GM19025 (cell line): ENCODE measurements around the gene TMPRSS4.

Experiments used
- ATAC-seq: cut with Tn5 transposase; IDR thresholded peaks from one replicate; pipeline ENCODE4 v1.9.1; 2021; ENCODE audit warnings: mild to moderate bottlenecking, low read depth, moderate library complexity; ENCODE audit not compliant: unreplicated experiment

Gene TMPRSS4

GRCh38 chr11:118151431-118151830 is 74.6 kb downstream of the TMPRSS4 start:
- ATAC-seq: no peak

GRCh38 chr11:118152020-118152551 is 75.2 kb downstream of the TMPRSS4 start:
- ATAC-seq: no peak

- ATAC-seq: no peak
These were observed 75.9 kb downstream of the TMPRSS4 start, which contains the start of gene SCN4B for GRCh38 chr11:118152552-118153471. TSS of gene SCN4B (minus strand) at chr11:118152823. CDS start at chr11:118152673, 150 bp downstream.

DNA sequence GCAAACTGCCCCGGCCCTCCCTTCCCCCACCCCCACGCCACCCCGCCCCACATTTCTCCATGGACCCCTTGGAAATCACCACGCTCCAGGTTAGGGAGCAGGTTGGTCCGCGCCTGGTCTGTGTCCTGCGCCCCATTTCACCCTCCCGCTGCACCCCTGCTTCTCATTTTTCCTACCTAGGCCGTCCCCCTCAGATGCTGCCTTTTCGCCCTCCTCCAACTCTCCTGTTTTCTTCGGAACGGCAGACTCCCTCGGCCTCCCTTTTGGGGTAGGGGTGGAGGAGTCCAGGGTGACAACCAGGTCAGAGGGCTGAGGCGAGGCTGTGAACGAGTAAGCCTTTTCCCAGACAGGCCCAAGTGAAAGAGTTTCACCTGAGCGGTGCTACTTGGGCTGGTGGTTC is 76.6 kb downstream of the TMPRSS4 start:
- ATAC-seq: no peak

GRCh38 chr11:118153976-118154375 is 77.1 kb downstream of the TMPRSS4 start:
- no peak for ATAC-seq

GRCh38 chr11:118154641-118155040 is 77.8 kb downstream of the TMPRSS4 start:
- no peak for ATAC-seq

DNA sequence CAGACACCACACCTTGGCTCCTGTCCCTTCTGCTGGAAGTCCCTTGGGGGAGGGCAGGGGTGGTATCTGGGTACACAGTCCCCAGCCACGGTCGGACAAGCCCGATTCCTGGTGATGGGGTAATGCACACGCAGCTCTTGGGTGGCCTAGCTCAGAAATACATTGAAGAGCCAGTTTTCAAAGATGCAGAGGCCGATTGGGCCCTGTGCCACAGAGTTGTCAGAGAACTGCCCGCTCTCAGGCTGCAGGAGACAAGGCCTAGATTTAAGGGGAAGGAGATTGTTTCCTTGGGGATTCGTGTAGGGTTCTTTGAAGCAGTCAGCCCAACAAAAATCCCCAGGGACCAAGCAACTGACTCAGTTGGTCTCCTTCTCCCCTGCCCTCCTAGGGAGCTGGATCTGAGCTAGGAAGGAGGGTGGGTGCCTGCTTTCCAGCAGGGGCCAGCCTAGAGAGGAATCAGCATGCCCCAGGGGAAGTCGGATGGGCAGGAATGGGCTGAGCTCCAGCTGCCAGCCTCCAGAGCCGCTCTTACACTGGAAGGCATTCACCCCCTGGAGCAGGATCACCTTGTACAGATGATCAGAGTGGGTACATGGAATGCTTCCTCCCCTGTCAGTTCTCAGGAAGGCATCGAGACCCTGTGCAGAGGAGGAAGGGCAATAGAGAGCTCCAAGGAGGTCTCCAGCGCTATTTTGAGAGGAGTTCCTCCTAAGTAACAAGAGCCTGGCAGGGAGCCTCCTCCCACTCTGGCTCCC is 79.1 kb downstream of the TMPRSS4 start:
- no peak for ATAC-seq

GRCh38 chr11:118156531-118157185 is 79.8 kb downstream of the TMPRSS4 start:
- no peak for ATAC-seq

DNA sequence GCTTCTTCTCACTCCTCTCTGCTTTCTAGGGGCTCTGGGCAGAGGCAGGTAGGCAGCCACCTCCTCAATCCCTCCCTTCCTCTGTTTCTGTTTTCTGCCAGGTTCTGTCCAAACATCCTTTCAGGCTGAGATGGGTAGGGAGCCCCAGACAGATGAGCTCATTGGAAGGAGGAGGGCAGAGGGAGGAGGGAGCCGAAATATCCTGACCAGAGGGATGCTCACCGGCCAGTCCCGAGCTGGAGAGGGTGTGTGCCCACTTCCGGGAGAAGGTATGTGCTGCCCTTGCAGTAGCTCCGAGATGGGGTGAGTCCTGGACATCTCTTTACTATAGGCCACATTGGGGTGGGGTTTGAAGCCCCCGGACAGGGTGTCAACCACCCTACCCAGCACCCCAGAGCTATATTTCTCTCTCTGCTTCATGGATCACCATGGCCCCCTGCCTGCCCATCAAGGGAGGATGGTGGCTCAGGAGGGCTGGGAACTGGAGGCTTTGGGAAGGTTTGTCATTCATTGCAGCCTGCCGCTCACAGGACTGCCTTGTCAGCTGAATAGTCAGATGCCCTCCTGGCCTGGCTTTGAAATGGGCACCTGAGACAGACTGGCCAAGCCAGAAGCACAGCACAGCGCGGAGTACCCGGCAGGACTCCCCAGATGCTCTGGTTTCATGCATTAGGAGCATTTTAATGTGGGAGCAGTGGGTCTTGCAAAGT is 80.5 kb downstream of the TMPRSS4 start:
- ATAC-seq: no peak

GRCh38 chr11:118161786-118162185 is 84.9 kb downstream of the TMPRSS4 start:
- ATAC-seq: no peak

GRCh38 chr11:118162846-118163245 is 86.0 kb downstream of the TMPRSS4 start:
- no peak for ATAC-seq

- ATAC-seq: no peak
These were observed 86.6 kb downstream of the TMPRSS4 start for GRCh38 chr11:118163494-118163893.

DNA sequence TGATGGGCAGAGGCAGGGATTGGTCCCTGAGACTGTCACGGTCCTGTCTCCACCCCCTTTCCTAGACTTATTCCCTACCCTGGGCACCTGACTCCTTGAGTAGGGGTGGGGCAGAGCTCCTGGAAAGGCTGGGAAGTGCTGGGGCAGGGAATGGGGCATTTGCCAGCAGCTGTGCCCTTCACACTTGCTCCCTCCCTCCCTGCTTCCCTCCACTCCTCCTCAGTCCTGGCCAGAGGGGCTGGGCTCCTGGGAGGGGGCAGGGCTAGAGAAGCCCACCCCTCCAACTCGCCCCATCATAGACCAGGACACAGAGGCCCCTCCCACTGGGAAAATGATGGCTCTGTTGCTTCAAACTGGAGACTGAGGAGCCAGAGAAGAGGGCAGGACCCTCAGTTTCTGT is 88.0 kb downstream of the TMPRSS4 start:
- ATAC-seq: no peak

DNA sequence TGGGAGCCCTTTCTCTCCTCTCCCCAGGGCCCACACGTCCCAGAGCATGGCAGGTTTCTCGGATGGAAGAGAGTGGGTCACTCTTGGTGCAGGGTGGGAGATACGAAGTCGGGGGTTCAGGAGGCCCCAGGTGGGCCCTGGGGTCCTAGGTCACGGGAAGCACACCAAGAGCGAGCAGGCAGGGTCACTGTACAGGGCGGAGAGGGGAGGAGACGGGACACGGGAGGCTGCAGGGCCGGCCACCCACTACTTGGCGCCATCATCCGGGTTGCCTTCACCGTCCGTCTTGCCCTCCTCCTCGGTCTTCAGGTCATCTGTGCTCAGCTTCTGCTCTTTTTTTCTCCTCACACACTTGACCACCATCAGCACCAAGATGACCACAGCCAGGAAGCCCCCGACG is 89.8 kb downstream of the TMPRSS4 start:
- ATAC-seq: no peak

DNA sequence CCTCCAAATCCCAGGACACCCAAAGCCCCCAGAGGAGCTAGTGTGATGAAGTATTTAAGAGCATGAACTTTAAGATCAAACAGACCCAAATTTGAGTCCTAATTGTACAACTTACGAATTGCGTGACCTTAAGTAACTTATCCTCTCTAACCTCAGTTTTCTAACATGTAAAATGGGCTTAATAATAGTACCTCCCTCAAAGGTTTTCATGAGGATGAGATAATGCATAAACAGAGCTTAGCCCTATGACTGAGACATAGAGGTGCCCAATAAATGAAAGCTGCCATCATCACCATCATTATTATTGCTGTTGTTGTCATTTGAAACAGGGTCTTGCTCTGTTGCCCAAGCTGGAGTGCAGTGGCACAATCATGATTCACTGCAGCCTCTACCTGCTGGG is 90.4 kb downstream of the TMPRSS4 start:
- ATAC-seq: no peak

DNA sequence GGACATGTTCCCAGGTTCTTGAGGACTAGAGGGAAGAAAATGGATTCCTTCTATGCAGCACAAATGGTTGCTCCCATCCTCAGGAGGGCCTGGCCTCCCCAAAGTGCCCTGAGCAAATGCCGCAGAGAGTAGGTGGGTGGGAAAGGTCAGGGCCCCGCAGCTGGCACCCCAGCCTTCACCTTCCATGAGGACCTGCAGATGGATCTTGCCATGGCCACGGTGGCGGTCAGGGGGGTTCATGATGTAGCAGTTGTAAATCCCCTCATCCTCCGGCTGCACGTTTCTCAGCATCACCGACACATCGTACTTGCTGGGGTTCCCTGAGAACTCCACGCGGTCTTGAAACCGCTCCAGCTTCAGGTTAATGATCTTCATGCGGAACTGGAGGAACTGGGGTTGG is 91.0 kb downstream of the TMPRSS4 start:
- no peak for ATAC-seq

DNA sequence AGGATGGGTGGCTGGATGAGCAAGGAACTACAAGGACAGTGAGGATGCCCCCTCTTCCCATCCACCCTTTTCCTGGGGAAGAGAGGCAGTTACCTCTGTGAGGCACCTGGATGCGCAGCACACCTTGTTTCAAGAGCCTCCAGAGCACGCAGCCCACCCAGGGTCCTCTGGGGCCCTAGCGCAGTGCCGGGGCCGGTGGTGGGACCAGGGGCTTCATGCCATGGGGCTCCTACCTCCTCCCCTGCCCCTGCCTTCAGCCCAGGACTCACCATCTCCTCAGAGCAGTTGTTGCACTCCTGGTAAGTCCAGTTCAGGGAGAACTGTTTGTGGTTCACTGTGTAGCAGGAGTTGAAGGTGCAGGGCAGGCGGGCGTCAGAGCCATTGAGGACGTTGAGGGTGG is 91.4 kb downstream of the TMPRSS4 start:
- ATAC-seq: no peak

DNA sequence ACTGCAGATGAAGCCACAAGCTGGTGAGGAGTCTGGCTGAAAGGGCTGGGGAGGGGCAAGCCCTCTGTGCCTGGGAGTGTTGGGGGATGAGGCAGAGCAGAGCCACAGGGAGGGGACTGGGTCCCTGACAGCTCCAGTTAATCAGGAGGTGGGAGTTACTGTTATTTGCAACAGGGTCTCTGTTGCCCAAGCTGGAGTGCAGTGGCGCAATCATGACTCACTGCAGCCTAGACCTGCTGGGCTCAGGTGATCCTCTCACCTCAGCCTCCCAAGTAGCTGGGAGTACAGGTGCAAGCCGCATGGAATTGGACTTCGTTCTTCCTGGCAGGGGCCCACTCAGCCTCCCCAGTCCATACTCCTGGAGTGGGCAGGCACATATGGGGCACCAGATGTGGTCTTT is 91.9 kb downstream of the TMPRSS4 start:
- no peak for ATAC-seq

DNA sequence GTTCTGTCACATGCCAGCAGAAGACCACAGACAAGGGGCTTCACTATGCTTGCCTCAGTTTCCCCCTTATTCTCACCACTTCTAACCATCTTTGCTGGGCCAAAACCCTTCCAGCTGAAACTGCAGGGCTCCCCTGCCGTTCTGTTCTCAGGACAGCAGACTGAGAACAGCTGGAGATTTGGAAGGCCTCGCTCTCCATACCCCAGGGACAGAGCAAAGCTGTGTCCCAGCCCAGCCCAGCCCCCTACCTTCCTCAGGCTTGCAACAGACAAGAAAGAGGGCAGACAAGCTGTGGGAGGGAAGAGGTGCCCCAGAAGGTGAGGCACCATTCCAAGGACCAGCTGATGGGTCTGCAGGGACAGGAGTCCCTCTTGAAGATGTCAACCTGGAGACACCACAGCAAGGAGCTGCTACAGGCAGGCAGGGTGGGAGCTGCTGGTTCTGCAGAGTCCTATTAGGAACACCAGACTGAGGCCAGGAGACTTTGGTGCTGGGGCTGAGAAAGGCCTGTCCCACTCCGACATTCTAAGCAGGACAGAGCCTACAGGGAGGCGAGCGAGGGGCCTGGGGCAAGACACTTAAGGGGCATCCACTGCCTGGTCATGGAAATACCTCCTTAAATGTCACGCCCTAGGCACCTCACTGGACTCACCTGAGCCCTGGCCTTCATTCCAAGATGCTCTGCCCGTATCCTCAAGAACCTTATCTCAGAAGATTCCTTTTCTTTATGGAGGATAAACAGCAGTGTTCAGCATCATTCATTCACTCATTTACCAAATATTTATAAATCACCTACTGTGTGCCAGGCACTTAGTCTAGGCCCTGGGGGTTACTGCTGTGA is 92.6 kb downstream of the TMPRSS4 start:
- no peak for ATAC-seq
